Measurements from ENCODE around the gene MYF6. TPM values are rescaled to one million over a fixed set of nuclear protein-coding genes. Genes with fewer than 3 reads are reported as not detected.

Gene MYF6
- total RNA-seq, 3 donors from 2014 or later, result not detected

- no peaks in the 10 kb centered on the region for H3K27me3 ChIP-seq
- no peak for TF ChIP-seq POLR2A (IDR thresholded peaks at IDR 0.05)
- TF ChIP-seq, protein P1, sequence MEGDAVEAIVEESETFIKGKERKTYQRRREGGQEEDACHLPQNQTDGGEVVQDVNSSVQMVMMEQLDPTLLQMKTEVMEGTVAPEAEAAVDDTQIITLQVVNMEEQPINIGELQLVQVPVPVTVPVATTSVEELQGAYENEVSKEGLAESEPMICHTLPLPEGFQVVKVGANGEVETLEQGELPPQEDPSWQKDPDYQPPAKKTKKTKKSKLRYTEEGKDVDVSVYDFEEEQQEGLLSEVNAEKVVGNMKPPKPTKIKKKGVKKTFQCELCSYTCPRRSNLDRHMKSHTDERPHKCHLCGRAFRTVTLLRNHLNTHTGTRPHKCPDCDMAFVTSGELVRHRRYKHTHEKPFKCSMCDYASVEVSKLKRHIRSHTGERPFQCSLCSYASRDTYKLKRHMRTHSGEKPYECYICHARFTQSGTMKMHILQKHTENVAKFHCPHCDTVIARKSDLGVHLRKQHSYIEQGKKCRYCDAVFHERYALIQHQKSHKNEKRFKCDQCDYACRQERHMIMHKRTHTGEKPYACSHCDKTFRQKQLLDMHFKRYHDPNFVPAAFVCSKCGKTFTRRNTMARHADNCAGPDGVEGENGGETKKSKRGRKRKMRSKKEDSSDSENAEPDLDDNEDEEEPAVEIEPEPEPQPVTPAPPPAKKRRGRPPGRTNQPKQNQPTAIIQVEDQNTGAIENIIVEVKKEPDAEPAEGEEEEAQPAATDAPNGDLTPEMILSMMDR (IDR thresholded peaks at IDR 0.05), result no peak
- no peak for TF ChIP-seq POLR2AphosphoS5 (IDR thresholded peaks at IDR 0.05)
- no peak overlapping the region for H3K4me3 ChIP-seq
- H3K4me1 ChIP-seq, result no peaks in the 10 kb centered on the region
- H3K27ac ChIP-seq, result no peak overlapping the region
- no peaks in the 10 kb centered on the region for H3K9me3 ChIP-seq
- DNase-seq (ENCODE audit: low spot score in 2 of 2), result no peak
- intact Hi-C loops (cut with DNase I; ENCODE audit: low total_unique reads), result no loop called here
- no peaks in the 10 kb centered on the region for H3K36me3 ChIP-seq
These were observed 9.2 kb upstream of the MYF6 start for GRCh38 chr12:80698256-80698655.

DNA sequence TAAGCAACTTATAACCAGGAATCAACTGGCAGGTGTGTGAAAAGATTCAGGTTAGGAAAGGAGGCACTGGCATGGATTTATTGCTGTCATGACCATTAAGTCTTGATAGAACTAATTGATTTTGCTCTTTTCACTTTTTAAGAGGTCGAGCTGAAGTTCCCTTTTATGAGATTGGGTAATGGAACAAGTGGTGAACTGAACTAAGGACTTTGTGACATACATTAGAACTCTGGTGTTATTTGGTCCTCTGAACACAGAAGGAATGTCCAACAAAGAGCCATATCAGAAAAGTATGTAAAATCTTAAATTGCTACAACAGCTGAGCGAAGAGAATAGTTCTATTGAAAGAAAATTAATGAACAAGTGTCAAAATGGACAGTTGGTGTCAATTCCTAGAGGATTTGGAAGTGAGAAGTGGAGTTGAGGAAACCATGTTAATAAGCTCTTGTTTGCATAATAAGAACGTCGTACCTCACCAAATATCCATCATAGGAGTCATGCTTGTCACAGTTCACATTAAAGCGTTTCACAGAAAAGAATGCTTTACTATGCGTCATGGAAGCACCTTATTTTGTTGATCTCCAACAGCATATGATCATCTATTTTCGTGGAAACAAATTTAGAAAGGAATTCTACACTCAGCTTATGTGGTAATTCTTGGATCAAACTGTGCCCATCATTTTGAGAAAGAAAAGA is 8.4 kb upstream of the MYF6 start:
- H3K9me3 ChIP-seq, result no peaks in the 10 kb centered on the region
- no peaks in the 10 kb centered on the region for H3K36me3 ChIP-seq
- no peak for DNase-seq (ENCODE audit: low spot score in 2 of 2)
- intact Hi-C loops (cut with DNase I; ENCODE audit: low total_unique reads), result no loop called here
- TF ChIP-seq POLR2AphosphoS5 (IDR thresholded peaks at IDR 0.05), result no peak
- TF ChIP-seq, protein P1 (IDR thresholded peaks at IDR 0.05), result no peak
- no peak for TF ChIP-seq POLR2A (IDR thresholded peaks at IDR 0.05)
- no peak overlapping the region for H3K4me3 ChIP-seq
- no peaks in the 10 kb centered on the region for H3K4me1 ChIP-seq
- no peak overlapping the region for H3K27ac ChIP-seq
- no peaks in the 10 kb centered on the region for H3K27me3 ChIP-seq

GRCh38 chr12:80700327-80700726 is 7.1 kb upstream of the MYF6 start:
- Histone ChIP-seq H3K36me3 (no peaks in the 10 kb centered on the region), H3K27me3 (no peaks in the 10 kb centered on the region), H3K9me3 (no peaks in the 10 kb centered on the region), H3K4me3 (no peak overlapping the region), H3K4me1 (no peaks in the 10 kb centered on the region), H3K27ac (no peak overlapping the region)
- intact Hi-C loops (cut with DNase I; ENCODE audit: low total_unique reads), result no loop called here
- DNase-seq (ENCODE audit: low spot score in 2 of 2), result no peak
- no peak for TF ChIP-seq POLR2AphosphoS5 (IDR thresholded peaks at IDR 0.05)
- TF ChIP-seq, protein P1 (IDR thresholded peaks at IDR 0.05), result no peak
- no peak for TF ChIP-seq POLR2A (IDR thresholded peaks at IDR 0.05)

DNA sequence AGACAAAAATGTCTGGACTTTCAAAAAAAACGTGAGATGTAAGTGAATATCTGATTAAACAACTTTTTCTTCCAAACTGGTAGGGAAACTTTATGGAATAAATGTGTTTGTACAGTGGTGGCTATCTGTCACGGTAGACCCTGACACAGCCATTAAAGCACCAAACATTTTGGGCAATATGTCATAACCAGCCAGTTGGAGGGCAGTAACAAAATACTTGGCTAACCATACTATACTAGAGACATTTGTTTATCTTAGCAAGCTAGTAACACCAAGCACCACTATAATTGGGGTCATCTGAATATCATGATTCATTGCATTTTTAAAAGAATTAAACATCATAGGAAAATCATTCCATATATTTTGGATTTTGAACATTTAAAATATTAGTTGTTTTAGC is 6.0 kb upstream of the MYF6 start:
- intact Hi-C loops (cut with DNase I; ENCODE audit: low total_unique reads), result no loop called here
- TF ChIP-seq, protein P1 (IDR thresholded peaks at IDR 0.05), result no peak
- no peak for DNase-seq (ENCODE audit: low spot score in 2 of 2)

DNA sequence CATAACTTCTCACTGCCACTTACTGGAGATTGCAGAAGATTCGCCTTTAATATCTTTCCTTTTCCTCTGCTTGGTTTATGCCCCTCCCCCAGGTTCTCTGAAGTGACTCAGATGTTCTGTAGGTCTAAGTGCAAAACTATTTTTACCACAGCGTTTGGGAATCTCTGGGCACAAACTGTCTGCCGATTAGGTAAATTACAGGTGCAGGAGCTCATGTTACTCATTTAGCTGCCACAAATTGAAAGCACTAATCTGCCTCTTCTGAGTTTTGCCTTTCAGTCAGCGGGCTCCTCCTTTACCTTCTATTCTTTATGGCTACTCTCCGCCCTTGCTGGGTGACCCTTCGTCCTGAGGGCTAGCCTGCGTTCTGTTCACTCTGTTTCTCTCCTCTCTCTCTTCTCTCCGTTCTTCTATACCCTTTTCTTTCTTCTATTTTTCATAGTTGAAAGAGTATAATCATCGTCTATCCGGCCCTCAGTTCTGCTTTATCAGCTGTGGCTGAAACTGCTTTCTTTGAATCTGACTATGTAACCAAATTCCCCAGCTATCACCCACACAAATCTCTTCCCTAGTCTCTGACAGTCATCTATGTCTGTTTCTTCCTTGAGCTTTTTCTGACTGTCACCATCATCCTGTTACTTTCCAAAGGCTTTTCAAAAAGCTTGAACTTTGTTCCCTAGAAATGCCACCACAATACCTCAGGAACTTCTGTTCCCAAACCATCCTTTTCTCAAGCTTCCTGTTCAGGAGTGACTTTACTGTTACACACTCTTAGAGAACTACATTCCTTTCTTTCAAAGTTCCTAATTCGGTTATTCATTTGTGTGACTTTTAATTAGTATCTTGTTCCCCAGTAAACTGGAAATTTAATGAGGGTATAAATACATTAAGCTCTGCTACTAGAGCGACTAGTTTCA is 4.3 kb upstream of the MYF6 start:
- Histone ChIP-seq H3K4me1 (no peaks in the 10 kb centered on the region), H3K36me3 (no peaks in the 10 kb centered on the region), H3K9me3 (no peaks in the 10 kb centered on the region), H3K27ac (no peak overlapping the region), H3K4me3 (peak overlapping the region in 2 of 3 donors; percentile 18 to 45), H3K27me3 (peaks cover 0 to 6% of the 10 kb centered on the region in 2 donors)
- intact Hi-C loops (cut with DNase I; ENCODE audit: low total_unique reads), result no loop called here
- TF ChIP-seq, protein P1 (IDR thresholded peaks at IDR 0.05), result no peak
- DNase-seq (ENCODE audit: low spot score in 2 of 2), result no peak

More for the DNA sequence above, 6.0 kb upstream of the MYF6 start:
- Histone ChIP-seq H3K36me3 (no peaks in the 10 kb centered on the region), H3K4me1 (no peaks in the 10 kb centered on the region), H3K27me3 (no peaks in the 10 kb centered on the region), H3K9me3 (no peaks in the 10 kb centered on the region), H3K27ac (no peak overlapping the region), H3K4me3 (no peak overlapping the region)

All from breast epithelium (tissue), 4 donors.